NCI-H1092 treated with DMSO at 0.1 percent for 48 hours (cell line): ENCODE results near the gene ZDHHC11.
"Not testable (repeated sequence)": the region's sequence is repeated elsewhere in the genome, so short reads cannot be mapped to it uniquely, and the experiment has no call there.

Experiments
- DNase-seq: peaks from one replicate; lab custom pipeline; 2025; lab: John Stamatoyannopoulos, UW

ZDHHC11 gene

DNA sequence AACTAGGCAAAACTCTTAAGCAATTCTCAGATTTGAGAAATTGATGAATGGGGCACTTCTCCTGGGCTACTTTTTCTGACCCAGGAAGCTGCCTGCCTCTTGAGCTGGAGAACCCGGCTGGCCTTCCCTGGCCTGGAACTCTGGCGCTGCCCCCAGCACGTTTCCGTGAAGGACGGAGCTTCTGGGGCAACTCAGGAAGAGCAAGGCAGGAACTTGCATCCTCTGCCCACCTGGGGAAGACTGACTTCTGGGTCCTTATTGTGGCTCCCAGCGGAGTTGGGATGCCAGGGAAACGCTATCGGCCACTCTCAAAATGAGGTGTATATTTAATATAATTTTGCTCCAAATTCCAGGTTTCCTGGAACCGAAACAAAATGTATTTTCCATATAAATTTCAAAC lies 39.4 kb downstream of the ZDHHC11 start:
- DNase-seq = not testable (repeated sequence)

DNA sequence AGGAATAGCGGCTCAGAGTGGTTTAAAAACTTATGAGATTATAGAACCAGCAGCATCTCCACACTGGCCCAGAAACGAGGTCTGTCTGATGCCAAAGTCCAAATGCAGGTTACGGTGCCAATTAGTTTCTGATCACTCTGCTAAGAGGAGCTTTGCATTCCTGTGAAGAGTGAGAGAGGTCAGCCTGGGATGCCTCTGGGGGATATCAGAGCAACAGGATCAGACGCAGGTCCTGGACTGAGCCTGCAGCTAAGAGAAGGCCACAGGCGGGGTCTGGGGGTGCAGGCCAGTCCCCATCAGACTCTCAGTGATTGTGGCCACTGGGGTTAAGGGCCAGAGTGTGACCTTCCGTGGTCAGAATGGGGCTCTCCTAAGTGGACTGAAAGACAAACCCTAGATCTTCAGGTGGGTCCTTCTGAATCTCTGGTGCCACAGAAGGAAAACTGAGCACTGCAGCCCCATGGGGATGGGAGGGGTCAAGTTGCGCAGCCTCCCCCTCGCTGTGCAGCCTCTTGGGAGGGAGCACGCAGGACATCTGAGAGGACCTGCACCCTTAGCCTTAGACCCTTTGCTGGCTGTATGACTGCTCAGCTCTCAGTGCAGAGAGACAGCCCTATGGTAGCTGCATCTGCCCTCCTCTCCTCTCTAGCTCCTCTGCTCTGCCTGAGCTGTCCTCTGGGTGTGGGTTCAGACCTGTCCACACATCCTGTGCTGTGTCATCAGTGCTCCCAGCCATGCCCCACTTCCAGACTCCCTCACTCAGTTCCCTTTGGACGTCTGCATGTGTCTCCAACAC lies 42.9 kb downstream of the ZDHHC11 start:
- DNase-seq = not testable (repeated sequence)

DNA sequence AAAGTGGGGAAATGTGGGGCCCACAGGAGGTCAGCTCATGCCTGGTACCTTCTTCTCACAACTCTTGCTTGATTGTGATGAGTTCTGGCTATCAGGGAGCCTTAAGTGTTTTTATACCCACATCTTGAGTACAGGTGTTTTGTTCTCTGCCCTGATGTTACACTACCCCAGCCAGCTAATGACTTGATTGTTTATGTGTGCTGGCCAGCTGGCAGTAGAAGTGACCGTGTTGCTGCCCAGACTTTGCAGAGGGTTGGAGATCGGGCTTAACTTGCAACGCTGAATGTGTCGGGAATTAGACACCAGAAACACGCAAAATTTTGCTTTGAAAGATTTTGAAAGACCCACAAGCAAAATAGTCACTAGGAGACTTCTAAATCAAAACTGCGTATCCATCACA lies 49.3 kb downstream of the ZDHHC11 start:
- no peak for DNase-seq

DNA sequence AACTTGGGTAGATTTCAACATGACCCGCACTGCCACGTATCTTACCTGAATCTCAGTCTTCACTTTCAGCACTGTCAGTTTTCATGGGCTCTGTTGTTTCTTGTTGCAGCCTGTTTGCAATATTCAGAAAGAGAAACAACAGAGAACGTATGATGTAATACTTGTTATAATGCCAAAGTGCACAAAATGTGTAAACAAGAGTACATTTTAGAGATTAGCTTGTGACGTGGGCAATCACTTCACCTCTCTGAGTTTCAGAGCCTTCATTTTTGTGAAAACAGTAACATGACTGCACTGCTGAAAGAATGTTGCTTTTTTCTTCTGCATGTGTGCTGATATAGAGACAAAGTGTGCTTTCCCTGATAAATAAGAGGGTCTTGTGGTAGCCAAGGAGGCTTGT lies 49.7 kb downstream of the ZDHHC11 start:
- not testable (repeated sequence) for DNase-seq

DNA sequence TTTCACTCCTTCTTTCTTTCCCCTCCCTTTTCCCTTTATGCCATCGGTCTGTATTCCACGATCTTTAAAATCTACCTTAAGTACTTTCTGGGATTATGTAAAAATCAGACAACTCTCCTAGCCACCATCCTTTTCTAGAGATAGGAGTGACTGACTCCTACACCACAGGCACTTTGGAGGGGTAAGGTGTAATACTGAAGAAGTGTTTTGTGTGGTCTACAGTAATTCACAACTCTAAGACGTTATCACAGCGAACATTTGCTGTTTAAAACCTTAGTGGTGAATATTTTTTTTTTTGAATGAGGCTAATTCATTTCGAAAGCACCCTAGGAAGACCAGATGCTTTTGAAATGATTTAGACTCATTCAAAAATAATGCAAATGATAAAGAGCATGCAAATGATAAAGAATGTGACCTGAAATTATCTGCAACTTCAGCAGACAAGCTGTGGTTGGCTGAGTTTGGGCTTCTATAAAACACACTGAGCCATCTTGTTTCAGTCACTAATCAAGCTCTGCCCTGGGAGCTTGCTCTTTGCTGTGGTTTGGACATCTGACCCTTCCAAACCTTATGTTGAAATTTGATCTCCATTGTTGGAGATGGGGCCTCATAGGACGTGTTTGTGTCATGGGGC lies 52.2 kb downstream of the ZDHHC11 start:
- DNase-seq = not testable (repeated sequence)

DNA sequence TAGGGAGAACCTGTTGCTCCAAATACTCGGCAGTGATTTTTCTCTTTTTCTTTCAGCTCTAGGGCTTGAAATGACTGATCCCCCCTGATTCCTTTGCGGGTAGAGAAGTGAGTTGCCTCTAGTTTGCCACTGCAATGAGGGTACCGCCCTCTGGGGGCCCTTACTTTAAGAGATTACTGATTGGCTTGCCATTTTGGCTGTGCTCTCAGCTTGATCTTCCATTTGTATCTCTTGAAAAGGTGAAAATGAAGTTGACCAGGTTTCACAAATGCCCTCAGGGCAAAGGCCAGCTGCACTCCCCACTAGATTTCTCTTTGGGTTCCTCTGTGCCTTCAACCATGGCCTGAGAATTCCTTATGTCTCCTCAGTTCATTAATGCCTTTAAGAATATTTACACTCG lies 52.8 kb downstream of the ZDHHC11 start:
- DNase-seq = not testable (repeated sequence)

DNA sequence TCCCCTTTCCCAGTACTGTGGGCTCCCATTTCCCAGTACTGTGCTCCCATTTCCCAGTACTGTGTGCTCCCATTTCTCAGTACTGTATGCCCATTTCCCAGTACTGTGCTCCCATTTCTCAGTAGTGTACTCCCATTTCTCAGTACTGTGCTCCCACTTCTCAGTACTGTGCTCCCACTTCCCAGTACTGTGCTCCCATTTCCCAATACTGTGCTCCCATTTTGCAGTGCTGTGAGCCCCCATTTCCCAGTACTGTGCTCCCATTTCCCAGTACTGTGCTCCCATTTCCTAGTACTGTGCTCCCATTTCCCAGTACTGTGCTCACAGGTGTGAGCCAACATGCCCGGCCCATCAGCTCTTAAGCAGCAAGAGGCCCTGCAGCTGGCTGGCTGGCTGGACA lies 54.9 kb downstream of the ZDHHC11 start:
- DNase-seq = not testable (repeated sequence)

DNA sequence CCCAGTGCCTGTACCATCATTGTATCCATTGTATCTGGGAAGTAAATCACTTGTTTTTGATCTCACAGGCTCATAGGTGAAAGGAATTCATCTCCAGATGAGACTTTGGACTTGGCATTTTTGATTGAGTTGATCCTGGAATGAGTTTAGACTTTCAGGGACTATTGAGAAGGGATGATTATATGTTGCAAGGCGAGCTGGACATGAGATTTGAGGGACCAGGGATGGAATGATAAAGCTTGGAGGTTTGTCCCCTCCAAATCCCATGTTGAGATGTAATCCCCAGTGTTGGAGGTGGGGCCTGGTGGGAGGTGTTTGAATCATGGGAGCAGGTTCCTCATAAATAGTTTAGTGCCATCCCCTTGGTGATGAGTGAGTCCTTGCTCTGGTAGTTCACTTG lies 55.8 kb downstream of the ZDHHC11 start:
- not testable (repeated sequence) for DNase-seq

DNA sequence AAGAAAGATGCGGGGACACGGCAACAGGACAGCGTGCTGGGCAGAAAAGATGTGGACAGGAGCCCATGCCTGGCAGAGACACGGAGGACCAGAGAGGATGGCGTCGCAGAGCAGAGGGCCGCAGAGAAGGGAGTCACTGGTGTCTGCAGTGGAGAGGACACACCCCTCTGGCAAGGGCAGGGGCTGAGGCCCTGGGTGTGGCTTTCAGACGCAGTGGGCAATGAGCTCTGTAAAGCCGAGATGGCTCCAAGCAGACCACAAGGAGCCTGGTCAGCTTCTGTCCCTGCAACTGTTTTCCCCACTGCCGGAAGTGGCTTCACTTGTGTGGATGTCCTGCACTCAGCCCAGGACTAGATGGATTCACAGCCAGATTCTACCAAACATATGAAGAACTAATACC lies 62.1 kb downstream of the ZDHHC11 start:
- DNase-seq = not testable (repeated sequence)

DNA sequence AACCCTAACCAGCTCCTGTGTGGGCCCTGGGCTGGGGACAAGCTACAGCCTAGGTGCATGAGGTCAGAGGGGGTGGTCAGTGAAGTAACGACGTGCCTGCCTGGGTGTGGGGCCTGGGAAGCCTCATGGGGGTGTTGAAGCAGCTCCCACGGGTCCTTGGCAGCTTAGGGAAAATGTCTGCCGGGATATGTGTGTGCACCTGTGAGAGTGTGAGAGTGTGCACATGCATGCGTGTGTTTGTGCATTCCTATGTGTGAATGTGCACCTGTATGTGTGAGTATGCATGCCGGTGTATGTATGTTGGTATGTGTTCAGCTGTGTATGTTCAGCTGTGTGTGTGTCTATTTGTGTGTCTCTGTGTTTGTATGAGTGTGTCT lies 62.9 kb downstream of the ZDHHC11 start:
- not testable (repeated sequence) for DNase-seq

DNA sequence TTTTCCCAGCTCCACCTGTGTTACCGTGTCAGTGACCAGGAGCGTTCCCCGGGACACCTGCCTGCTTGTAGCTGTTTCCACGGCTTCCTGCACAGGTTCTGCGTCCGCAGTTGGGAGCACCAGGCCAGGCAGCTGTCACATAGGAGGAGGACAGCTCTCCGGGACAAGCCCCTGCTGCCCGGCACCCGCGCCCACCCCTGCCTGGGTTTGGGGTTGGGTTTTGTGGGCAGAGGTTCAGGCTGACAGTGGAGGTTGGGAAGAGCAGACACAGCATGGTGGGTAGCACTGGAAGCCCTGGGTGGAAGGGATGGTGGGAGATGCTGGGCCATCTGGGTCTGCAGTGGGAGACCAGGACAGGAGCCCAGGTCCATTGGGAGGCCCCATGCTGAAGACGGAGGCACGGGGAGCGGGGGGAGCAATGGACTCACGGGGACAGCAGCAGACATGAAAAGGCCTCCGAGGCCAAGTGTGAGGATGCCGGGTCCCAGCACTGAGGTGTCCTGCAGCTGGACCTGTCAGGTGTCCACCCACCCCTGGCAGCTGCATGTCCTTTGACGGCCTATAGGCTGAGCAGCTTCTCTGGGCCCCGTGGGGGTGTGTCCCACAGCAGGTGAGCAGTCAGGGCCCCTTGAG lies 63.4 kb downstream of the ZDHHC11 start:
- DNase-seq = not testable (repeated sequence)

DNA sequence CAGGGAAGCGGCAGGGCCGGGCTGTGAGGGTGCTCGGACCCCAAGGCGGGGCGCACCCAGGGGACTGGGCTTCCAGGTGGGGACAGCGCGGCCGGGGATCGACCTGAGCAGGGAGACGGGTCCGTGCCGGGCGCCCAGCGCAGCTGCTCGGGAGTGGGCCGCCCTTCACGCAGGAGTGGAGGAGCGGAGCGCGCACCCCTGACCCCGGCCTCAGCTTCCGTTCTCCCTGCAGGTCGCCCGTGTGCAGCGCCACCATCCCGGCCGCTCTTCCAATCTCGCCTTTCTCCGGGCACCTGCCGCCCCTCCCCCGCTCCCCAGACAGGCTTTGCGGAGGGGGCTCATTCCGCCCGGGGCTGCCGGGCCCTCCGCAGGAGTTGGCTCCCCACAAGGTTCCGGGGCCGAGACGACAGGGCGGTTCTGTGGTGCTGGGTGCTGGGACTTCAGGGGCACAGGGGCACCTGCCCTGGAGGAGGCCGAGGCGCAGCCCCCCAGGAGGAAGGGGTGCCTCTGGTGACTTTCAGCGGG lies 65.5 kb downstream of the ZDHHC11 start:
- not testable (repeated sequence) for DNase-seq

DNA sequence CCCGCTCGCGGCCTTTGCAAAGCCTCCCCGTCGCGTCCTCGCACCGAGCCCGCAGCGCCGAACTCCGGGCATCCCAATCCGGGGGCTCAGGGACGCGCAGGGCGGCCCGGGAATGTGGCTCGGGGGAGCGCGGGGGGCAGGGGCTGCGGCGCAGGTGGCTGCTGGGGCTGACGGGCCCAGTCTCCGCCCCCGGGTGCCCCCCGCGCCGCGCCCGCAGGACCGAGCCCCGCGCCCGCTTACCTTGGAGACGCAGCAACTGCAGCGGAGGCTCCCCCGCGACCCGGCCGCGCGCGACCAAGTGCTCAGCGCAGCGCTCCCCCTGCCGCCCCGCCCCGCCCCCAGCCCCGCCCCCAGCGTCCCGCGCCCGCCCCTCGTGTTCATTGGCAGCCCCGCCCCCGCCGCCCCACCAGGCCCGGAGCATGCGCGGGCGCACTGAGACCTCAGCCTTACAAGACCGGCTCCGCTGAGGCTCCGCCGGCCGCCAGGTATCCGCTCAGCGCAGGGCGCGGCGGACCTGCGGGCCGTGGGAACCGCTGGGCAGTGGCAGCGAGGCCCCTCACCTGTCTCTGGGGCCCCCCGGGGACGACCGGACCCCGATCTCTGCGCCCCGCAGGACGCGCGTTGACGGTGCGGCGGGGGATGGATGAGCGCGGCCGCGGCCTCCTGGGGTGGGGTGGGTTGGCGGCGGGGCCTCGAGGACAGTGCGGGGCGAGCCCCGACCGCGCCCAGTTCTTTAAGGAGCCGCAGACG lies 66.2 kb downstream of the ZDHHC11 start, which contains the start of gene ZDHHC11B:
Gene ZDHHC11B, minus strand, starts transcription at position 302 of the 750 bp plus-strand sequence. CDS start 17,810 bp downstream, outside the sequence.
- DNase-seq = not testable (repeated sequence)

DNA sequence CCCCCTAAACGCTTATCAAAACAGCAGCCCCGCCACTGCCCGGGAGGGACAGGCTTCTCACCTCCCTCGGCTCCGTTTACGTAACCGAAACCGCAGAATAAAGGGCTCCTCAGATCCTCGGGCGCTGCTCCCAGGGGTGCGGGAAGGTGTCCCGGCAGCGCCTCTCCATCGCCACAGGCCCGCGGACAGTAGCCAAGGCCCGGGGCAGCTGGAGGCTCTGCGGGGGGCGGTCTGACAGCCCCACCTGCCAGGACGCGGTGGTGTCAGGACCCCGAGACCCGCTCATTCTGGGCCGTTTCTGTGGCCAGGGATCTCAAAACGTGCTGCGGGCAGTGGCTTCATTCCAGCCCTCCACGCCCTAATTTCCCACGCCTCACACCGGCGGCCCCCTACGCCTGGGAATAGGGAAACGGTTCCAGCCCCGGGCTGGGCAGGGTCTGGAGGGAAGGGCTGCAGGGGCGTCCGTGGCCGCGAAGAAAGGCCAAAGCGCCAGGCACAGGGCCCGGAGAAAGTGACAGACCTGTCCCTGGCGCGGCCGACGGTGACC lies 66.8 kb downstream of the ZDHHC11 start:
- not testable (repeated sequence) for DNase-seq

DNA sequence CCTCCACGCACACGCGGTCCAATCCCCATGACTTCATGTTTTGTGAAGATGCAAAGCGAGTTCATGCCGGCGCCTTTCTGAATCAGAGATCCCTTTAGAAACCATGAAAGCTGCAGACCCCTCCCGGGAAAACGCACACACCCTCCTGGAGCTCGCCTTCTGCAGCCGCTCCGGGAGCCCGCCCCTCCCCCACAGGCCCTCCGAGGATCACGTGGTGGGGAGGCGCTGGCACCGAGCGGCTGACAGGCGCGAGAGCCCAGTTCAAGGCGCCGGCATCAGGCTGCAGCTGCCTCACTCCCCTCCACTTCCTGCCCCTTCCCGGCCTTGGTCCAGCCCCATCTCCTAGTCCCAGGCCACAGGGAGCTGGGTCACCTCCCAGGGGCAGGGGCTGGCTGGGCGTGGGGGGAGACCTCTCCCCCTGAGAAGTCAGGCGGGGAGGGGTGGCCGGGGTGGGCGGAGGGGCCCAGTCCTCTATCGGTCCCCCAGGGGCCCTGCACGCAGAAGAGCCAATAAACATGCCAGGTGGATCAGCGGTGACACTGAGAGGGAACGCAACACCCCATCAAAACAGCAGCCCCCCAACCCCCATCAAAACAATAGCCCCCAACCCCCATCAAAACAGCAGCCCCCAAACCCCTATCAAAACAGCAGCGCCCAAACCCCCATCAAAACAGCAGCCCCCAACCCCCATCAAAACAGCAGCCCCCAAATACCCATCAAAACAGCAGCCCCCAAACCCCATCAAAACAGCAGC lies 67.6 kb downstream of the ZDHHC11 start:
- DNase-seq = not testable (repeated sequence)

DNA sequence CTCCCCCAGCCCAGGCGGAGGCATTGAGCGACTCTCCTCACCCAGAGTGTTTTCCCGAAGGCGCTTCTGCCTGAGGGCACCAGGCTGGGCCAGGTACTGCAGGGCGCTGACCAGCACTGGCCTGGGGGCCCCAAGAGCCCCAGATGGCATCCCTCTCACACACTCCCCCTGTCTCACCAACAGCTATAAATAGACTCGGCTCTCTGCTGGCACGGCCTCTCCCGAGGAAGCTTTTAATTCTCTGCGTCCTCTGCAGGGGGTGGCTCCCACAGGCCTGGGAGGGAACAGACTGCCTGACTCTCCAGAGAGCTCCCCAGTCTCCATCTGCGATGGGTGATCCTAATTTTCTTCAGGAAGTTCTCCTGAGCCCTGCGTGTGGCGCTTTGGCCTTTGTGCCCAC lies 68.4 kb downstream of the ZDHHC11 start:
- not testable (repeated sequence) for DNase-seq

DNA sequence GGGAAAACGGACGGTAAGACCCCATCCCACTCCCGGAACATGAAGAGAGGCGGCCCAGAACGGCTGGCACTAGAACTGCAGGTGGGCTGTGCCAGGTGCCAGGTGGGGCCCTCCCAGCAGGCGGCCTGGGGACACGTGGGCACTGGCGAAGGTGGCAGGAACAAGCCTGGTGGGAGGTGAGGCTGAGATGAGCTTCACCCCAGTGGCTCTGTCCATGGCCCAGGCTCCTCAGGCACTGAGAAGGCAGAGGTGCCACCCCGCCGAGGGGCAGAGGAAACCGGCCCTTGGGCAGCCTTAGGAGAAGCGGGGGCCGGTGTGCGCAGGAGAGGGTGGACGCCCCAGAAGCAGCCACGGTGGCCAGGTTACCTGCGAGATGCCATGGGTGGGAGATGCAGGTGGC lies 70.2 kb downstream of the ZDHHC11 start:
- not testable (repeated sequence) for DNase-seq

DNA sequence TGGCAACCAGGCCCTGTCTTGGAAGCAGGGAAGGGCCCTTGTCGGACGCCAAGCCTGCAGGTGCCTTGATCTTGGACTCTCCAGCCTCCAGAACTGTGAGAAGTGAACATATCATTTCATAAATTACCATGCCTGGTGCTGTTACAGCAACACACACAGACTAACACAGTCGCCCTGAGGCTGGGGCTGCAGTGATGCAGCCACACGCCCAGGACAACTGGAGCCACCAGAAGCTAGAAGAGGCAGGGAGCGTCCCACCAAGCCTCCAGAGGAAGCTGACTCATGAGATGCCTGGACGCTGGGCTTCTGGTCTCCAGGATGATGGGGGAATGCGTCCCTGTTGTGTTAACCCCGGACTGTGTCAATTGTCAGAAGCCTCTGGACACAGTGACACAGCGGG lies 71.8 kb downstream of the ZDHHC11 start:
- not testable (repeated sequence) for DNase-seq

DNA sequence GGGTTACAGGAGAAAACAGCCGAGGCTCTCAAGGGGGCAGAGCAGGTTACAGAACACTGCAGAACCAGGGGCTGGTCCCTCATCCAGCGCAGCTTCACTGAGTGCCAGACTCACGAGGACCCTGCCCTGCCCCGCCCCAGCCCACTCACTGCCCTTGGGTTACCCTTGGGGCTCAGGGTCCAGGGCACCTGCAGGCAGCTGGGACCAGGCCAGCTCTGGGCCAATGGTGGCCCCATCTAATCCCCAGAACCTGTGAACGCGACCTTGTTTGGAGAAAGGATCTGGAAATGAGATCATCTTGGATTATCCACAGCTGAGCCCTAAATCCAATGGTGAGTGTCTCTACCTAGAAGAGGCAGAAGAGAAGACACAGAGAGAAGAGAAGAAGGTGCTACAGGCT lies 72.4 kb downstream of the ZDHHC11 start:
- DNase-seq = not testable (repeated sequence)

DNA sequence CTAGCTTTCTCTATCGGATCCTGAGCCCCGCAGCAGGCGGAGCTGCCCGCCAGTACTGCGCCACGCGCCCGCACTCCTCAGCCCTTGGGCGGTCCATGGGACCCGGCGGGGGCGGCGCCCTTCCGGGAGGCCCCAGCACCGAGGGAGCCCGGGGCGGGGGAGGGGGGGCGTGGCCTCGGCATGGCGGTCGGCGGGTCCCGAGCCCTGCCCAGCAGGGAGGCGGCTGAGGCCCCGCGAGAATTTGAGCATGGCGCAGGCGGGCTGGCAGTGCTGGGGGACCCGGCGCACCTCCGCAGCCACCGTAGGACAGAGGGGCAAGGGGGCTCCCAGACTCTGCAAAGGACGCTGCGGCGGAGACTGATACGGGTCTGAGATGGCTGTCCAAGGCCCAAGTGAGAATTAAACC lies 73.0 kb downstream of the ZDHHC11 start:
- DNase-seq = no peak
